Suprapubic skin (tissue), 4 donors: Measurements from ENCODE around the gene PRL.

Source experiments
- CTCF ChIP-seq, 2 donors: fragments of 200-600 bp in 1 of 2; fragments of 450-650 bp in 1 of 2; sonication (generic) in 1 of 2; IDR thresholded peaks; one replicate each; pipeline ENCODE4 v1.5.1; 2016 to 2019; ENCODE audit warnings: antibody characterized with exemption in 2 of 2, mild to moderate bottlenecking in 1 of 2, moderate library complexity in 1 of 2
- EP300 ChIP-seq: sonication (generic); formaldehyde crosslinking; IDR thresholded peaks from one replicate; pipeline ENCODE4 v1.6.1; 2017; ENCODE audit warnings: antibody characterized with exemption
- POLR2A ChIP-seq, 2 donors: fragments of 450-650 bp; IDR thresholded peaks; one replicate each; pipeline ENCODE4 v1.6.1; 2017; ENCODE audit warnings: antibody characterized with exemption in 2 of 2, mild to moderate bottlenecking in 2 of 2, moderate library complexity in 2 of 2
- POLR2AphosphoS5 ChIP-seq, 3 donors: sonication (generic); formaldehyde crosslinking; IDR thresholded peaks; one replicate each; pipeline ENCODE4 v1.6.1; 2017; ENCODE audit warnings: antibody characterized with exemption in 3 of 3

- no peak for TF ChIP-seq POLR2A (IDR thresholded peaks at IDR 0.05)
- TF ChIP-seq CTCF (IDR thresholded peaks at IDR 0.05), result no peak
- no peak for TF ChIP-seq POLR2AphosphoS5 (IDR thresholded peaks at IDR 0.05)
- no peak for TF ChIP-seq EP300
These were observed 37.9 kb upstream of the PRL start for GRCh38 chr6:22334778-22335177.
